Neuronal stem cell (in vitro differentiated cells): ENCODE measurements around the gene POLG2.
"Not testable (repeated sequence)": the region's sequence is repeated elsewhere in the genome, so short reads cannot be mapped to it uniquely, and the experiment has no call there.

Experiments
- DNase-seq: peaks from one replicate; pipeline ENCODE4 v3.0.0-alpha.2; 2013; ENCODE audit warnings: low spot score
- H2AFZ ChIP-seq: one replicate; pipeline ENCODE4 v1.6.1; 2013; ENCODE audit warnings: mild to moderate bottlenecking, low read length, inconsistent platforms
- H2AK5ac ChIP-seq: 2 replicates; pipeline ENCODE4 v1.6.1; 2013; ENCODE audit warnings: low read depth, mild to moderate bottlenecking, inconsistent platforms, low read length, moderate library complexity, mixed read lengths
- H2BK120ac ChIP-seq: 2 replicates; pipeline ENCODE4 v1.6.1; 2013; ENCODE audit warnings: low read depth, mild to moderate bottlenecking, inconsistent platforms, low read length, moderate library complexity, mixed read lengths
- H2BK12ac ChIP-seq: one replicate; pipeline ENCODE4 v1.6.1; 2013; ENCODE audit warnings: low read length, inconsistent platforms
- H2BK15ac ChIP-seq: 2 replicates; pipeline ENCODE4 v1.6.1; 2013; ENCODE audit warnings: mild to moderate bottlenecking, low read length, inconsistent platforms, mixed read lengths
- H2BK5ac ChIP-seq: one replicate; pipeline ENCODE4 v1.6.1; 2013; ENCODE audit warnings: inconsistent platforms, mild to moderate bottlenecking, low read length, moderate library complexity
- H3K14ac ChIP-seq: one replicate; pipeline ENCODE4 v1.6.1; 2013; ENCODE audit warnings: low read length, inconsistent platforms
- H3K18ac ChIP-seq: 2 replicates; pipeline ENCODE4 v1.6.1; 2013; ENCODE audit warnings: low read length, inconsistent platforms
- H3K23ac ChIP-seq: 2 replicates; pipeline ENCODE4 v1.6.1; 2013; ENCODE audit warnings: low read depth, mild to moderate bottlenecking, mixed read lengths, low read length, inconsistent platforms; ENCODE audit not compliant: poor library complexity
- H3K27ac ChIP-seq: replicated peaks from 3 replicates; pipeline ENCODE4 v1.5.1; 2013; ENCODE audit warnings: low read length, inconsistent platforms
- H3K27me3 ChIP-seq, 3 experiments: 2 replicates each; pipeline ENCODE4 v1.6.1; 2013; ENCODE audit warnings: low read length in 3 of 3, mild to moderate bottlenecking in 2 of 3, inconsistent platforms in 1 of 3, low read depth in 1 of 3, mixed read lengths in 1 of 3, moderate library complexity in 1 of 3; ENCODE audit not compliant: control insufficient read depth in 3 of 3, insufficient read depth in 3 of 3
- H3K36me3 ChIP-seq, 2 donors: replicated peaks in 1 of 2; 2 replicates each; pipeline ENCODE4 v1.6.1; 2013; ENCODE audit warnings: low read length in 2 of 2; ENCODE audit not compliant: control insufficient read depth in 2 of 2, insufficient read depth in 2 of 2
- H3K4ac ChIP-seq: 2 replicates; pipeline ENCODE4 v1.6.1; 2013; ENCODE audit warnings: inconsistent platforms, mild to moderate bottlenecking, low read length, moderate library complexity
- H3K4me1 ChIP-seq, 2 donors: 1 replicate in 1 of 2; 2 replicates in 1 of 2; pipeline ENCODE4 v1.6.1; 2013; ENCODE audit warnings: low read length in 2 of 2, low read depth in 1 of 2; ENCODE audit not compliant: control insufficient read depth in 2 of 2, insufficient read depth in 1 of 2
- H3K4me2 ChIP-seq: one replicate; pipeline ENCODE4 v1.6.1; 2013; ENCODE audit warnings: mild to moderate bottlenecking, low read length, inconsistent platforms; ENCODE audit not compliant: insufficient read depth, poor library complexity, severe bottlenecking
- H3K4me3 ChIP-seq, 2 donors: 2 replicates each; pipeline ENCODE4 v1.5.1; 2013; ENCODE audit warnings: low read length in 2 of 2, mild to moderate bottlenecking in 2 of 2, inconsistent platforms in 1 of 2, moderate library complexity in 1 of 2
- H3K79me1 ChIP-seq: one replicate; pipeline ENCODE4 v1.6.1; 2013; ENCODE audit warnings: low read depth, mild to moderate bottlenecking, inconsistent platforms, low read length, moderate library complexity
- H3K9ac ChIP-seq: one replicate; pipeline ENCODE4 v1.6.1; 2013; ENCODE audit warnings: mild to moderate bottlenecking, low read depth, low read length, inconsistent platforms; ENCODE audit not compliant: poor library complexity
- H3K9me3 ChIP-seq, 2 donors: replicated peaks in 1 of 2; 2 replicates each; pipeline versions ENCODE3 to v1.6.1; 2013; ENCODE audit warnings: low read length in 2 of 2, mild to moderate bottlenecking in 2 of 2, inconsistent platforms in 1 of 2, low read depth in 1 of 2, mixed read lengths in 1 of 2, moderate library complexity in 1 of 2; ENCODE audit not compliant: control insufficient read depth in 2 of 2, insufficient read depth in 1 of 2
- H4K8ac ChIP-seq: one replicate; pipeline ENCODE4 v1.6.1; 2013; ENCODE audit warnings: low read depth, mild to moderate bottlenecking, inconsistent platforms, low read length, moderate library complexity
- H4K91ac ChIP-seq: one replicate; pipeline ENCODE4 v1.6.1; 2013; ENCODE audit warnings: low read length, low read depth, mild to moderate bottlenecking, inconsistent platforms; ENCODE audit not compliant: poor library complexity
- WGBS, 2 donors: extraction: QIAGEN DNeasy Blood & Tissue Kit; methylation state at CpG; one replicate each; pipeline ENCODE4 v1.1.7; 2013; ENCODE audit warnings: missing lambda C conversion rate in 2 of 2, mixed read lengths in 1 of 2; ENCODE audit not compliant: insufficient read length in 2 of 2, insufficient replicate concordance in 1 of 2; ENCODE audit errors: extremely low coverage in 2 of 2; 5-methylcytosine and 5-hydroxymethylcytosine counted together

The POLG2 gene

GRCh38 chr17:64437944-64438525 lies 58.8 kb downstream of the POLG2 start:
- no peak overlapping the region for H3K14ac ChIP-seq
- no peak overlapping the region for H2BK5ac ChIP-seq
- H3K79me1 ChIP-seq: no peaks in the 10 kb centered on the region
- no peak overlapping the region for H3K4me2 ChIP-seq
- WGBS, 2 donors: no CpG with 5 or more reads among the region's 5 CpGs
- H2BK120ac ChIP-seq: no peak overlapping the region
- no peak overlapping the region for H3K18ac ChIP-seq
- no peak overlapping the region for H4K91ac ChIP-seq
- H3K4me1 ChIP-seq: no peaks in the 10 kb centered on the region
- H3K4ac ChIP-seq: no peak overlapping the region
- H4K8ac ChIP-seq: no peak overlapping the region
- no peaks in the 10 kb centered on the region for H3K36me3 ChIP-seq
- no peak overlapping the region for H2AK5ac ChIP-seq
- H3K27ac ChIP-seq: no peak overlapping the region
- no peaks in the 10 kb centered on the region for H3K27me3 ChIP-seq
- no peak overlapping the region for H2BK12ac ChIP-seq
- H2AFZ ChIP-seq: no peak overlapping the region
- no peak overlapping the region for H3K4me3 ChIP-seq
- H3K9ac ChIP-seq: no peak overlapping the region
- DNase-seq: no peak
- peaks cover 14 to 19% of the 10 kb centered on the region in 2 donors for H3K9me3 ChIP-seq
- no peak overlapping the region for H3K23ac ChIP-seq
- no peak overlapping the region for H2BK15ac ChIP-seq

- Histone ChIP-seq H2BK15ac (no peak overlapping the region), H3K36me3 (no peaks in the 10 kb centered on the region), H3K9ac (no peak overlapping the region), H3K4me1 (no peaks in the 10 kb centered on the region), H3K4me2 (no peak overlapping the region), H3K23ac (no peak overlapping the region), H3K18ac (no peak overlapping the region), H3K27me3 (no peaks in the 10 kb centered on the region), H2AFZ (no peak overlapping the region), H3K14ac (no peak overlapping the region), H3K4ac (no peak overlapping the region), H3K9me3 (peaks cover 0 to 2% of the 10 kb centered on the region in 2 donors), H3K4me3 (no peak overlapping the region), H2BK12ac (no peak overlapping the region), H2BK120ac (no peak overlapping the region), H4K91ac (no peak overlapping the region), H2BK5ac (no peak overlapping the region), H2AK5ac (no peak overlapping the region), H3K27ac (no peak overlapping the region), H3K79me1 (no peaks in the 10 kb centered on the region), H4K8ac (no peak overlapping the region)
- no peak for DNase-seq
- WGBS, 2 donors: no CpG with 5 or more reads among the region's 6 CpGs
Measured at GRCh38 chr17:64431534-64431933, 65.3 kb downstream of the POLG2 start.

GRCh38 chr17:64430036-64430435 lies 66.8 kb downstream of the POLG2 start:
- not testable (repeated sequence) for H3K79me1 ChIP-seq, DNase-seq, H3K4me2 ChIP-seq, H2BK5ac ChIP-seq, H2AK5ac ChIP-seq, H2AFZ ChIP-seq, H3K27ac ChIP-seq, H3K9ac ChIP-seq, H3K14ac ChIP-seq, H3K4me3 ChIP-seq, H2BK15ac ChIP-seq, H4K8ac ChIP-seq, H3K4ac ChIP-seq, H3K36me3 ChIP-seq, H4K91ac ChIP-seq, H2BK12ac ChIP-seq, H2BK120ac ChIP-seq, H3K4me1 ChIP-seq, H3K27me3 ChIP-seq, H3K18ac ChIP-seq, H3K23ac ChIP-seq, H3K9me3 ChIP-seq
- WGBS, 2 donors: no CpG with 5 or more reads among the region's 2 CpGs

- peaks cover 0 to 1% of the 10 kb centered on the region in 2 donors for H3K9me3 ChIP-seq
- no peaks in the 10 kb centered on the region for H3K79me1 ChIP-seq
- H3K36me3 ChIP-seq: no peaks in the 10 kb centered on the region
- no peak overlapping the region for H2AFZ ChIP-seq
- no peak overlapping the region for H3K18ac ChIP-seq
- no peak overlapping the region for H3K4me2 ChIP-seq
- DNase-seq: no peak
- H2AK5ac ChIP-seq: no peak overlapping the region
- H2BK5ac ChIP-seq: no peak overlapping the region
- no peak overlapping the region for H3K23ac ChIP-seq
- H3K4me3 ChIP-seq: no peak overlapping the region
- no peak overlapping the region for H2BK12ac ChIP-seq
- H3K27ac ChIP-seq: no peak overlapping the region
- H3K4me1 ChIP-seq: no peaks in the 10 kb centered on the region
- no peak overlapping the region for H3K4ac ChIP-seq
- no peak overlapping the region for H4K8ac ChIP-seq
- no peaks in the 10 kb centered on the region for H3K27me3 ChIP-seq
- H2BK15ac ChIP-seq: no peak overlapping the region
- no peak overlapping the region for H3K14ac ChIP-seq
- no peak overlapping the region for H3K9ac ChIP-seq
- no peak overlapping the region for H2BK120ac ChIP-seq
- WGBS, 2 donors: no CpG with 5 or more reads among the region's 1 CpG
- no peak overlapping the region for H4K91ac ChIP-seq
Measured at GRCh38 chr17:64428406-64428805, 68.4 kb downstream of the POLG2 start.
